ENCODE results near the gene MVB12B. TPM values are rescaled to one million over a fixed set of nuclear protein-coding genes. Genes with fewer than 3 reads are reported as not detected.

The MVB12B gene
- total and polyA plus RNA-seq, 2 of the 4 experiments (the other 2 are of a cell fraction), result 2.0 to 4.0 TPM

DNA sequence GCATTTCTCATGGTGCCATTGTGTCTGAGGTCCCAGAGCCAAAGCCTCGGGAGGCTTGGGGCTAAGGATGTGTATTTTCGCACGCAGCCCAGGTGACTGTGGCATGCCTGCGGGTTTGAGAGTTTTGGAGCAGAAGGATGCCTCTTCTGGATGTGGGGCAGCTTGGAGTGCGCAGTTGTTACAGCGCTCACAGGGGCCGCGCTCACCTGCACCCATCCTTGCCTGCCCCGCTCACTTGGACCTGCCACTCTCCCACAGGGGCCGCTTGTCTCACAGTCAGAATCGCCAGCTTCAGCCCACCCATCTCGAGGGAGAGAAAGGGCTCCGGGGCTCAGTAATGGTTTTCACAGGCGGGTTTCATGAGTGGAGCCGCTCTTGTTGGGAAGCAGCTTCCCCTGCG, 132.9 kb downstream of the MVB12B start:
- TF ChIP-seq CEBPB (IDR thresholded peaks at IDR 0.05; ENCODE audit: low read depth, low read length) (no peak), SMC3 (IDR thresholded peaks at IDR 0.05; ENCODE audit: low read depth, low read length) (no peak)
- ChIA-PET POLR2A (ENCODE audit: unreplicated experiment) (no interaction called here), CTCF (no interaction called here)
- H2BK15ac ChIP-seq (ENCODE audit: low read depth, low read length), result no peak overlapping the region
- H3K56ac ChIP-seq (ENCODE audit: extremely low read depth, insufficient read depth, low read length), result no peak overlapping the region
- H3K9ac ChIP-seq (ENCODE audit: low read depth, low read length), result no peak overlapping the region
- H3K4me3 ChIP-seq (ENCODE audit: insufficient read depth, low read depth, low read length), result no peak overlapping the region
- H3K14ac ChIP-seq (replicated peaks; ENCODE audit: low read depth, low read length), result no peak overlapping the region
- H3K27me3 ChIP-seq (ENCODE audit: control insufficient read depth, insufficient read depth, low read length), result no peaks in the 10 kb centered on the region
- peaks cover 3% of the 10 kb centered on the region; the same call in 1 of the 2 replicates for H3K9me1 ChIP-seq (ENCODE audit: insufficient read depth, low read length)
- no peak overlapping the region for H3K27ac ChIP-seq (ENCODE audit: insufficient read depth, low read length)
- no peaks in the 10 kb centered on the region for H3K79me1 ChIP-seq (ENCODE audit: low read depth in 1 of 2, low read length in 2 of 2)
- no TSS peak for BruUV-seq (replicated peaks)
- H2BK5ac ChIP-seq (ENCODE audit: low read depth, low read length, poor library complexity, severe bottlenecking), result no peak overlapping the region
- H3K4ac ChIP-seq (ENCODE audit: low read depth, low read length), result no peak overlapping the region
- no peak overlapping the region for H3K4me2 ChIP-seq (ENCODE audit: low read depth, low read length)
- WGBS, 2 experiments (ENCODE audit: extremely low coverage in 2 of 2, insufficient read length in 1 of 2), result 82% methylated on average over 3 of the region's 16 CpGs; no CpG with 5 or more reads in 1 of the 2 experiments
- no peak overlapping the region for H2AFZ ChIP-seq (replicated peaks; ENCODE audit: low read length, poor library complexity)
- H3K18ac ChIP-seq (ENCODE audit: low read depth, low read length), result no peak overlapping the region
- H4K91ac ChIP-seq (ENCODE audit: insufficient read depth, low read depth, low read length), result no peak overlapping the region
- no peaks in the 10 kb centered on the region for H3K36me3 ChIP-seq (ENCODE audit: control insufficient read depth, insufficient read depth, low read length)
- ATAC-seq (ENCODE audit: low read depth), result no peak
- H3K4me1 ChIP-seq (ENCODE audit: control insufficient read depth, insufficient read depth, low read length), result peaks cover 5% of the 10 kb centered on the region; the same call in 1 of the 2 replicates
- no peak overlapping the region for H4K8ac ChIP-seq (ENCODE audit: low read depth in 2 of 2, low read length in 2 of 2)
- H4K20me1 ChIP-seq (ENCODE audit: insufficient read depth, low read length), result no peaks in the 10 kb centered on the region
- no peak overlapping the region for H2BK120ac ChIP-seq (ENCODE audit: low read depth, low read length)
- dilution Hi-C loops (cut with HindIII; ENCODE audit: low sequenced_read_pairs, unreplicated experiment), result no loop called here
- H2AK5ac ChIP-seq (ENCODE audit: low read depth, low read length), result no peak overlapping the region
- no peak overlapping the region for H2AK9ac ChIP-seq (replicated peaks; ENCODE audit: low read depth, low read length, poor library complexity)
- H3K9me3 ChIP-seq (ENCODE audit: control insufficient read depth, insufficient read depth, low read length), result no peaks in the 10 kb centered on the region
- in situ Hi-C loops (cut with MboI; ENCODE audit: low sequenced_read_pairs), result no loop called here
- no peak overlapping the region for H3K23ac ChIP-seq (ENCODE audit: low read depth, low read length)
- H4K5ac ChIP-seq (ENCODE audit: low read depth, low read length), result no peak overlapping the region
- H2BK20ac ChIP-seq (ENCODE audit: low read depth, low read length), result no peak overlapping the region
- intact Hi-C loops (cut with micrococcal nuclease), result no loop called here
- DNase-seq, result no peak
